GM18519 (cell line): ENCODE data around the gene PDIA5.

Experiments
- ATAC-seq: cut with Tn5 transposase; IDR thresholded peaks from one replicate; pipeline ENCODE4 v1.9.1; 2021; ENCODE audit warnings: mild to moderate bottlenecking, moderate library complexity; ENCODE audit not compliant: unreplicated experiment, low FRiP score

The PDIA5 gene

DNA sequence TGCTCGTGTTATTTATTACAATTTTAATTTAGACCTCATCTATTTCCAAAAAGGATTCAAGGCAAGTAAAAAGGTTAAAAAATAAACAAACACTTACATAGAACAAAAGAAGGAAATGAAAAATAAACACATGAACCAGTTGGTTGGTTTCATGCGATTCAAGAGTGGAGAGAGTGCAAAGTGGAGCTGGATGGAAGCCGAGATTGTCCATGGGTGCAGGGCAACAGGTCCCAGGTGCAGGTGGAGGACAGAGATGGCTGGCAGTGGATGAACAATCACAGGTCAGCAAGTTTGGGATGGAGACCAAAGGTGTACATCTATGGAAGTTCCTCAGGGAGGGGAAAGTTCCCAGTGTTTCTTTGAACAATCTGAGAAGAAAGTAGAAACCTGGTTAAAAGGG is 27.6 kb upstream of the PDIA5 start:
- ATAC-seq: no peak

DNA sequence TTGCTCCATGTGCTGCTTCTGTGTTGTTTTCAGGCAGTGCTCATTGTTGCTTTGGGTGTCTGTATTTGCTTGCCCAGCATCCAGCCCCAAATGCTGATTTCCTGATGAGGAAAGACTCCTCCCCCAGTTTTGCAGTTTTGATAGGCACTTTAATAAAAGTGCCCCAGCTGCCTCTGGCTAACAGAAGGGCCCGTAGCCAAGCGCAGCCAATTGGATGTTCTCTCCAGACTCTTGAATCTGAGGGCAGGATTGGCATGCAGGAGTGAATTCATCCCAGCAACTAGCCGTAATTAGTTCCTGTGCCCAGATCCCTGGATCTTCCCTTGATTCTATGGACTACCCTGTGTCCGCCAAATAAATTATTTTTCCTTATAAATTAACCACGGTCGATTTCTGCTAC is 24.4 kb upstream of the PDIA5 start:
- ATAC-seq: no peak

DNA sequence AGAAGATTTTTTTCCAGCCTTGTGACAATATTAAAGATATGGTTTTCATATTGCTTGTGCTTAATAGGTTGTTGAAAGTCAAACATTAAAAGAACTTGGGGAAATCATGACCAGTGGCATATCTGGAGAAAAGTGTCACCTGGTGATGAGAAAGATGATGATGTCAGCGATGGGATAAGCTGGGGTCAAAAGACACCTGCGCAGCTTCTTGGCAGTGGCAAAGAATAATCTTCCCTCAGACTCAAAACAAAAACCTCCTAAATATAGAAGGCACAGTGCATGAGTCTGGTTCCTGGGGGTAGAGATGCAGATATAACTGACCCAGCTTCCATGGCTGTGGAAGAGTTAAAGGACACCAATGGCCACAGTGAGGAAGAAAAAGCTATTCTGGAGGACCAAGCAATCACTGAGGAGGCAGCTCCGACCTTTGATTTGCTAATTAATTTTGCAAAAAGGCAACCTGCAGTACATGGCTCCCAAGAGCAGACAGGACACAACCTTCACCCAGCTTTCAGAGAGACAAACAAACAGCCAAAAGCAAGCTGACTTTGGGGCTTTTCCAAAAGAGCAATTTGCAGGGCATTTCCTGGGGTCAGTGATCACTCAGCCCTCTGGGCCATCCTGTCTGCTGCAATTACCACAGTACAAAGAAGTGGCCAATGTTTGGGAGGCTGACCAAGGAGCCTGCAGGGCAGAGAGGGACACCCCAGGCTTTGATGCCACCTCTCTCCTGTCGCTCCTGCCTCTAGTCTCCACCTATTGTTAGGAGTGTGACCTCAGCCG is 21.7 kb upstream of the PDIA5 start:
- ATAC-seq: no peak

DNA sequence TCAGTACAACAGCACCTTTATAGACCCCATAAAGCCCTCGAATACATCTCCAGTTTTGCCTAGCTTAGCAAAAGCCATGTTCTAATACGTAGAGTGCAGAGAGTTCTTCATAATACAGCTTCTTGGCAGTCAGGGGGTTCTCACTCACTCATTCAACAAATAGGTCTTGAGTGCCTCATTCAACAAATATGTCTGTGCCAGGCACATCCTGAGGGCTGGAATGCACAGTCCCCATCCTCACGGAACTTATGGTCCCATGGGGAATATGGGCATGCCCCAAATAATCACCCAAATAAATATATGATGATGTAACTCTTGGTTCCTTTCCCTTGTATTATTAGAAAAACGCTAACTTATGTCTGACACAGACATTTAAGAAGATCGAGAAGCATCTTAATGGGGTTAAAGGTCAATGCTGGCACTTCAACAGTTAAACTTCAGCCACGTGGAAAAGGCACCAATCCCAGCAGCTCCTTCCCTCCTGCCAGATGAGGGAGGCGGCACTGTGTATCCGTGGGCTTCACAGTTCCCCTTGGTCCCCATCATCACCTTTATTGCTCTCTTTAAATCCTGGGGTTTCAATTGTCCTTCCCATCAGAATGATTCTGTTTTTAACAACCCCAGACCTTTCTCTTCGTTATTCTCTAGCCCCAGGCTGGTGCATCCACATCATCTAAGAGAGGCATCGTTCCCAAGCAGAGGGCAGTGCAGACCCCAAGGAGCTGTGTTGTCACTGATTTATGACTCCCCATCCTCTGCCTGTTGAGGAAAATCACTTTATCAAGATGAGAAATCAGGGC is 20.4 kb upstream of the PDIA5 start:
- ATAC-seq: no peak

DNA sequence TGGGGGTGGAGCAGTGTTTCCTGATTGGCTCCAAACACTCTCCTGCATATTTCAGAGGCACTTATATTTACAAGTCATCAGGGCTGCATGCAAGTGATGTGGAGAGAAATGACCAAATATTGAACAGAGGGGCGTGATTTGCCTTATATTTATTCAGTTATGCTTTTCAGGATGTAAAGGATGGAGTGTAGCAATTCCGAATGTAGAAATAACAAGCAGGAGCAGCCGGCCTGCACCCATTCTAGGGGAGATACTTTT is 19.8 kb upstream of the PDIA5 start:
- ATAC-seq: no peak

DNA sequence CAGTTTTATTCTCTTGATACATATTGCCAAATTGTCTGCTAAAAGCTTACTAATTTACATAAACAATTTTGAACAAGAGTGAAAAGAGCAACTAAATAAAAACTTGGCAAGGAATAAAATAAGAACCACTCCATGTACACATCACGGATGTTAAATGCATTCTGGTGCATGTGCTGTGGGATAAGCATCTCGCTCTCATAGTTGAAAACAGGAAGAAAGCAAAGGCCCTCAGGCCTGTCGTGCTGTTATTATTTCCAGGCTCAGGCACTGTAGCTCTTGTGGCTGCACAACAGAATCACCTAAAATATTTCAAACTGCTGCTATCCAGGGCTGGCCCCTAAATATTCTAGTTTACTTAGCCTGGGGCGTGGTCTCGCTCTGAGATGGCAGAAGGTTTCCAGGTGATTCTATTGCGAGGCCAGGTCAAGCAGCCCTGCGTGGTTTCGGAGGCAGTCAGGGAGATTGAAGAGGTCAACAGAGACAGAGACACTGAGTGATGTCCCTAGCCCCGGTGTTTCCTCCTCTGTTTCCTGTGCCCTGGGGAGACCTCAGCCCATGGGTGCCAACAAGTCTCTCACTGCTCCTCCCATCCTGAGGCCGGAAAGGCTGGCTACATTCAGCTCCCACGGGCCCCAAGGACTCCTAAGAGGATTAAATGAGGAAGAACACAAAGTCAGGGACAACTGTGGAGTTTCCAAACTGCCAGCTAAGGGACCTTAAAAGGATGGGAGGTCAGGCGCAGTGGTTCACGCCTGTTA is 18.2 kb upstream of the PDIA5 start:
- no peak for ATAC-seq

DNA sequence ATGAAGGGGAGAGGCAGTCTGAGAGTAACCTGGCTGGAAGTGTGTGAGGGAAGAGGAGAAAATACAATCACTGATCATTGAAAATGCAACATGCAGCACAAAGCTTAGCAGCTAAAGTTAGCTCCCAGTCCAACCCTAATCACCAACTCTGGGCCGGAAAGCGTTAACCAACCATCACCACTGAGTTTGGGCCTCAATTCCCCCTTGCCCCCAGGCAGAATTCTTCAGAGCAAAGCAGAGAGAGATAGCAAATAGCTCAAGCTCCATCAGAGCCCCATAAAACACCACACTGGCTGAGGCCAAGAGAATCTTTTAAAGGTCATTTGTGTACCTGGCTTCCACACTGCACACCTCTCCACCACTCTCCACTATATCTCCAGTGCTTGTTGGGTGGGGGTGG is 16.2 kb upstream of the PDIA5 start:
- no peak for ATAC-seq

DNA sequence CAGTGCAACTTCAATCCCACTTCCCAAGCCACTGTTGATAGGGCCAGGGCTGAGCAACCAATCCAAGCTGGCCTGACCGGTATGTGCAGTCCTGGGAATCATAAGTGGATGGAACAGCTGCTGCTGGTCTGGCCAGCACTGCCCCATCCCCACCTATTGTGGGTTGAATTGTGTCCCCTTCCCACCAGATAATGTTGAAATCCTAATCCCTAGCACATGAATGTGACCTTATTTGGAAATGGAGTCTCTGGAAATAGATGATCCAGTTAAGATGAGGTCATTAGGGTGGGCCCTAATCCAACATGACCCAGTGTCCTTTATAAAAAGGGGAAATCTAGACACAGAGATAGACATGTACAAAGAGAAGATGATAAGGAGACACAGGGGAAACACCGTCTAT is 13.7 kb upstream of the PDIA5 start:
- ATAC-seq: no peak

DNA sequence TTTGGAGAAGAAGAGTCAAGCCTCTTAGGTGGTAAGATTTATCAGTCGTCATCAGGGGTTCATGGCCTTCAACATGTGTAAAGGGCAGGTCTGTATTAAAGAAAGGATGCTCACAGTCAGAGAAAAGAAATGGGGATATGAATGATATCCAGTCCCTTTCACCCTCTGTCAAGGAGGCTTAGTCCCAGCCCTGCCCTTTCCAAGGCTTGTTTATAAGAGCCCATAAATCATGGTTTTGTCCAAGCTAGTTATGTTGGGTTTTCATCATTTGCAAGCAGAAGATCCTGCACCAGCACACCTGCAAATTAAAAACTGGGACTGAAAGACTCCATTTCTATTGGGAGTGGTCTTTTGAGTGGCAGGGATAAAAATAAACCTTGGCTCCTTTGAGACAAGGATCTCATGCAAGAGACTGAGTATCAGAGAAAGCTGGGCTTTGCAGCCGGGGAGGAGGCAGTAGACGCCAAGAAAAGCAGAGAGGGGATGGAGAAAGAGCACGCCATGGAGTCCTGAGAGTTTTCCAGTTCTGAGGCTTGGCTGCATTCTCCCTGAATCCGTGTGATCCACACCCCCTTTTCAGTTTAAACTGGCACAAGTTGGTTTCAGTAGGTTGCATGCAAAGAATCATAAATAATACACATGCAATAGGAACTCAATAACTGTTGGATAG is 12.6 kb upstream of the PDIA5 start:
- ATAC-seq: no peak

DNA sequence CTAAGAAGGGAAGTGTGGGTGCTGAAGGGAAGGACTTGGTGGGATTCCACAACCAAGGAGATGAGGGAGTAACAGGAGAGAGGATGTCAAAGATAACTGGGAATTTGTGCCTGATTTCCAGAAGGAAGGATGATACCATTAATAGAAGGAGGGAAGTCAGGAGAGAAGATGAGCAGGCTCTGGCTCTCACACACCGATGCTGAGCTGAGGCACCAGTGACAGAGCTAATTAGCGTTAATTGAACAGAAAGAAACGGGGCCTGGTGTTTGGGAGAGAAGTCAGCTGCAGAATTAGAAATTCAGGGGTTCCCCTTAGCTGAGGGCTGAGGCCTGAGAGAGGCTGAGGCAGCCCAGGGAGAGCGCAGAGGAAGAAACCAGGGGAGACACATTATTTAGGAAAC is 11.9 kb upstream of the PDIA5 start:
- no peak for ATAC-seq

DNA sequence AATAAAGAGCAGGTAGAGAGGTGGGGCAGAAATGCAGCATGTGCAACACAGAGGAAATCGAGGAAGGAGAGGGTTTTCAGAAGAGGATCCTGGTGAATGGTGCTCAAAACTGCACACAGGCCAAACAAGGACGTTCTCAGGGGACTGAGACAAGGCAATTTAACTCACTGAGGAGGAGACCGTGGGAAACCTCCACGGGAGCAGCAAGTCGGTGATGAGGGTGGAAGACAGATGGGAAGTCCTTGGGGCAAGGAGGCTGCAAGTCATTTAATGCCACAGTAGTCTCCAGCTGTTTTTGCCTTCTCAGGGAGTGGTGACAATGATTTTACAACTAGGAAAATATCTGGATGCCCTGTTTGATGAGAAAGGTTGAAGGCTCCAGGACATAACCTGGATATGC is 11.5 kb upstream of the PDIA5 start:
- ATAC-seq: no peak

DNA sequence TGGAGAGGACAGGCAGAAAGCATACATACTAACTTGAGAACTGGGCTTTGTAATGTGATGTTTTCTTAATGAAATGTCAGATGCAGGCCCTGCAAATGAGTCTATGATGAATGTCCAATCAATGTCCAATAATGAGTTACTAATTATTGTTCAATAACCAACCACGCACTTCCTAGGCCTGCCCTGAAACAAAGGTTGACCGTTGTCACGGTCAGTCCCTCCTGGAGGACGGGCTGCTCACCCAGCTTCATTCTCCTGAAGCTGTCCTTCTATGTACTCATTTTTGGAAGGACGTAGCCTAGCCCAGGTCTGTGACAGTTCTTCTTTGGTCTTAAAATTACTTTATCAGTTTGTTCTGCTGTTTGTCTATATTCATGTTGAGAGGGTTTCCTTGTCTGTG is 8.3 kb upstream of the PDIA5 start:
- ATAC-seq: no peak

DNA sequence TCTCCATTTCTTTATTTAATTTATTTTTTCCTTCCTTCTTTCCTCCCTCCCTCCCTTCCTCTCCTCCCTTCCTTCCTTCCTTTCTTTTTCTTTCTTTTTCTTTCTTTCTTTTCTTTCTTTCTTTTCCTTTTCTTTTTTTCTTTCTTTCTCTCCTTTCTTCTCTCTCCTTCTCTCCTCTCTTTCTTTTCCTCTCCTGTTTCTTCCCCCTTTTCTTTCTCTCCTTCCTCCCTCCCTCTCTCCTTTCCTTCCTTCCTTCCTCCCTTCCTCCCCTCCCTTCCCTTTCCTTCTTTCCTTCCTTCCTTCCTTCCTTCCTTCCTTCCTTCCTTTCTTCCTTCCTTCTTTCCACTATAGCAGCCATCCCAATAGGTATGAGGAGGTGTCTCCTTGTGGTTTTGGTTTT is 6.8 kb upstream of the PDIA5 start:
- no peak for ATAC-seq

DNA sequence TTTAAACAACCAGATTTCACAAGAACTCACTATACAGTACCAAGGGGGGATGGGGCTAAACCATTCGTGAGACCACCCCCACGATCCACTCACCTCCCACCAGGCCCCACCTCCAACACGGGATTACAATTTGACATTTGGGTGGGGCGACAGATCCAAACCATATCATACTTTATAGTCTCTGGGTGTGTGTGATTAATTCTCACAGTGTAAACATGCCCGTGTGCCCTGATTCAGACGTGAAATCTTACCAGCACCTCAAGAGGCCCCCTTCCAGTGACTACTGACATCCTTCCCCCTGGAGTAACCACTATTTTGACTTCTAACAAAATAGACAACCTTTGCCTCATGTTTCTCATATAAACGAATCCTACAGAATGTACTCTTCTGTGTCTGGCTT is 5.0 kb upstream of the PDIA5 start:
- no peak for ATAC-seq

DNA sequence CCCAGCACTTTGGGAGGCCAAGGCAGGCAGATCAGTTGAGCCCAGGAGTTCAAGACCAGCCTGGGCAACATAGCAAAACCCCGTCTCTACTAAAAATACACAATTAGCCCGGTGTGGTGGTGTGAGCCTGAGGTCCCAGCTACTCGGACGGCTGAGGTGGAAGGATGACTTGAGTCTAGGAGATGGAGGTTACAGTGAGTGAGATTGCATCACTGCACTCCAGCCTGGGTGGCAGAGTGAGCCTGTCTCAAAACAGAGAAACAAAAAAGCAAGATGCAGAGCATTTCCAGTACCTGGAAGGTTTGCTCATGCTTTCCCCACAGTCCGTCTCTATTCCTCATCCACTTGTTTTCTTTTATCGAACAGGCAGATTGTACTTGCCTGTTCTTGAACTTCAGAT is 3.8 kb upstream of the PDIA5 start:
- no peak for ATAC-seq

DNA sequence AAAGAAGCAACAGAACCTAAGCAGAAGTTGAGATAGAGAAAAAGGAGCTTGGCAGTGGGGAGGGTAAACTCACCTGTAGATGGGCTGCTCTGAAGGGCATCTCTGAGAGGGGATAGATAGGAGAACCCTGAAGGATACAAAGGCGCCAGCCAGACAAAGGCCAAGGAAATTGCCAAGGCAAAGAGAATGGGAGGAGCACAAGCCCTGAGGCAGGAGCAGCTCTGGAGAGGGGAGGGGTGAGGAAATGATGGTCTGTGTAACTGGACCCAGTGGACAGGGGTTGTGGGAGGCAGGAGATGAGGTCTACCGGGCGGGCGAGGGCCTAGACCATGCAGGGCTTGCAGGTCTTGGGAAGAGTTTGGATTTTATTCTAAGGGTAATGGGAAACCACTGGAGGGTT is 2.3 kb upstream of the PDIA5 start:
- ATAC-seq: no peak

DNA sequence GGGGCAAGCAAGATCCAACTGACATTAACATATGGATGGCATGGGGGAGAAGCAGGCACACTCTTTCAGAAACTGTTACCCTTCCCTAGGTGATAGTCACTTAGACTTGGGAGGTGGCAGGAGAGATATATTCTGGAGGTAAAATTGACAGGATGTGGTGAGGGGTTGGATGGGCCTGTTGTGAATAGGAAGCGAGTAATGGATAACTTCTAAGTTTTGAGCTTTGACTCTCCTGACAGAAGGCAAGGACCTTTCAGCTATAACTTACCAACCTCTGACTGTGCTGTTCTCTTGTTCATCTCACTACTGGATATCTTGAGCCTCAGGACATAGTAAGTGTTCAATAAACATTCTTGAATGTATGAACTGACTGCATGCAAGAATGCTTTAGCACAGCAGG is 1.9 kb upstream of the PDIA5 start:
- no peak for ATAC-seq

DNA sequence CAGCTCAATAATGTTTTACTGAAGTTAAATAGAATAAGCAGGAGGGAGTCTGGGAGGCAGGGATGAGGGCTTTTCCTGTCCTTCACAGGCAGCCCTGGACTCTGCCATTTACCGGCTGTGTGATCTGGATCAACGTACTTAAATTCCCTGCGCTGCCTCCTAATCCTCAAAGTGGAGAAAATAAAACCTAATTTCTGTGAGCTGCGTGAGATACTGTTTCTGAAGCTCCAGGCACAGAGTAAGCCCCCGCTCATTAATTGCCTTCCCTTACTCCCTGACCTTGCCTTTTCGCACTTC is 278 bp upstream of the PDIA5 start:
- ATAC-seq: no peak

DNA sequence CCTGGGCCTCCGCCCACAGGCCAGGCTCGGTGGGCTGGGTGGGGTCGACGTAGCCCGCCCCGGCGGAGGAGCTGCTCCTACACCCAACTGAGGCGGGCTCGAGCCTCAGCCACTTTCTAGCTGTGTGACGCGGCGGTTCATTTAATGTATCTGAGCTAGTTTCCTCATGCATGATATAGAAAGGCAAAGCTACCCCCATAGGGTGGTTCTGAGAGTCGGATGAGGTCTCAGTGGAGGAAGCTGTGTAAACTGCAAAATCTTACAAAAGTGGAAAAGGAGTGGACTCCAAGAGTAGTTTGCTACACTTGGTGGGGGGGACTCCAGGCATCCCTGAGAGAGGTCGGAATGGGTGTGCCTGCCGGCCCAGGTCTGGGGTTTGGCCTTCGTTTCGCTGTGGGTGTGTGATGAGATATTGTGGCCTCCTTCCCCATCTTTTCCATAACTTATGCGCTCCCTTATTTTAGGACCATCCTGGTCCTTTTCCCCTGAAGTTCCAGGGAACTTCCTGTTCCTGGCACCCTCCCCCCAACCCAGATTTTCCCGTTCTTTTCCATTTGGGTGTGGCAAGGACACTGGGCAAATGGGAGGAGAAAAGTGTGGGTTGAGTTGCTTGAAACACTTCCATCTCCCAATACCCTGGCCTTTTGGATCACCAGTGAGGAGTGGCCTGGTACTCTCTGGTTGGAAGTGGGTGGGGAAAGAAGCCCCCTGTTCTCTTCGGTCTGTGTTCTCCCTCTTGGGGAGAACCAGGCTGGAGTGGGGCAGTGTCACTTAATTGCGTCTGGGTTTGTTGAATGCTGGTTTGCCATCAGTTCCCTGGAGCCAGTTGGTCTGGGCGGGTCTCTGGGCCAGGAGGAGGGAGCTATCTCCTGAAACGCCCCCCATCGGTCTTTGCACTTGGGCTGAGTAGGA is 1.1 kb downstream of the PDIA5 start:
- ATAC-seq: no peak

DNA sequence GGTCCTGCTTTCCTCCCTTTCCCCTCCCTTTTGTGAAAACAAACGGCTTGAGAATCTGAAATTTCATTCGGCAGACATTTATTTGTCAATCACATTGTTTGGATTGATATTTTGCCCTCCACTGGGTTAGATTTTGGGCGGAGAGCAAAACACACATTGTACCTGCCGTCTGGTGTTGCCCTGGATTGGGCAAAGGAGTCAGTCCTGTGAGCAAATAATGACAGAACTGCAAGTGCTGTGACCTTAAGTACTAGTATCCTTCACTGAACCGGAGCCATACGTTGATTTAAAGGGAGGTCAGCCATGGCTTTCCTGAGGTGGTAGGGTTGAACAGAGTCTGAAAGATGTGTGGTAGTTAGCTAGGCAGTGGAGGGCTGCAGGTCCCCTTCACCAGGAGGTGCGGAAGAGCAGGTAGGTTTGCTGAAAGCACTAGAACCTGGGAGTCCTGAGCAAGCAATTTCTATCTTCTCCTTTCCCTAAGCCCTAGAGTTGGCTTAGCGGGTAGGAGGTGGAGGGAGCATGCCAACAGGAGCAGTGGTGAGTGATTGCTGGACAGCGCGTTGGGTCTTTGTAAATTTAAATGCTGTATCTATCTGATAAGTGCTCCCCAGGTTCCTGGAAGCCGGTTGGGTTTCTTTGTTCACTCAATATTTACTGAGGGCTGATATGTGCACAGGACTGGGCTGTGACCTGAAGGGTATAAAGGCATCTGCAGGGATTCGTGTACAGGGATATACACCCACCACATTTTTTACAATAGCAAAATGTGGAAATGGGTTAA is 2.0 kb downstream of the PDIA5 start:
- ATAC-seq: no peak
